Ecto neural progenitor cell (in vitro differentiated cells): ENCODE results near the gene DUSP2.
"Not testable (repeated sequence)": the region's sequence is repeated elsewhere in the genome, so short reads cannot be mapped to it uniquely, and the experiment has no call there.

ENCODE experiments used
- DNase-seq: peaks from one replicate; pipeline ENCODE4 v3.0.0-alpha.2; 2018; ENCODE audit warnings: low spot score

DUSP2 gene

GRCh38 chr2:96146881-96147592, 1.8 kb upstream of the DUSP2 start:
- DNase-seq, result no peak

GRCh38 chr2:96146153-96146880, 1.1 kb upstream of the DUSP2 start:
- DNase-seq, result no peak

- DNase-seq, result no peak
These were observed 560 bp upstream of the DUSP2 start for GRCh38 chr2:96145848-96146152.

GRCh38 chr2:96144481-96145035, 682 bp downstream of the DUSP2 start:
- no peak for DNase-seq

- DNase-seq, result no peak
These were observed 1.3 kb downstream of the DUSP2 start for GRCh38 chr2:96143848-96144480.

- DNase-seq, result no peak
These were observed 1.9 kb downstream of the DUSP2 start for GRCh38 chr2:96143231-96143847.

GRCh38 chr2:96142217-96143113, 2.8 kb downstream of the DUSP2 start:
- DNase-seq, result no peak

- DNase-seq, result not testable (repeated sequence)
These were observed 3.6 kb downstream of the DUSP2 start for GRCh38 chr2:96141624-96141967.

- DNase-seq, result no peak
These were observed 4.2 kb downstream of the DUSP2 start for GRCh38 chr2:96140941-96141623.

GRCh38 chr2:96139181-96139758, 6.0 kb downstream of the DUSP2 start:
- DNase-seq, result no peak

- no peak for DNase-seq
These were observed 6.8 kb downstream of the DUSP2 start, which contains the start of gene ASTL for GRCh38 chr2:96138179-96139145. ASTL (minus strand) TSS chr2:96138502; CDS start chr2:96138436, 66 bp downstream.

- DNase-seq, result no peak
These were observed 7.7 kb downstream of the DUSP2 start for GRCh38 chr2:96137321-96138178.

GRCh38 chr2:96136129-96136720, 9.0 kb downstream of the DUSP2 start:
- no peak for DNase-seq

GRCh38 chr2:96135621-96136020, 9.6 kb downstream of the DUSP2 start:
- no peak for DNase-seq

GRCh38 chr2:96135171-96135570, 10.1 kb downstream of the DUSP2 start:
- DNase-seq, result no peak

- no peak for DNase-seq
These were observed 10.8 kb downstream of the DUSP2 start for GRCh38 chr2:96134421-96134820.

GRCh38 chr2:96131813-96132745, 13.2 kb downstream of the DUSP2 start:
- no peak for DNase-seq
